ENCODE results near the gene RIN1. TPM values are rescaled to one million over a fixed set of nuclear protein-coding genes. Genes with fewer than 3 reads are reported as not detected.
"Not testable (repeated sequence)": the region's sequence is repeated elsewhere in the genome, so short reads cannot be mapped to it uniquely, and the experiment has no call there.

Gene RIN1
- total RNA-seq, 1 experiment from 2014 or later = 18.7 TPM

GRCh38 chr11:66321606-66322005 is 14.6 kb downstream of the RIN1 start:
- DNase-seq (ENCODE audit: extremely low read depth, low read depth) = no peak

DNA sequence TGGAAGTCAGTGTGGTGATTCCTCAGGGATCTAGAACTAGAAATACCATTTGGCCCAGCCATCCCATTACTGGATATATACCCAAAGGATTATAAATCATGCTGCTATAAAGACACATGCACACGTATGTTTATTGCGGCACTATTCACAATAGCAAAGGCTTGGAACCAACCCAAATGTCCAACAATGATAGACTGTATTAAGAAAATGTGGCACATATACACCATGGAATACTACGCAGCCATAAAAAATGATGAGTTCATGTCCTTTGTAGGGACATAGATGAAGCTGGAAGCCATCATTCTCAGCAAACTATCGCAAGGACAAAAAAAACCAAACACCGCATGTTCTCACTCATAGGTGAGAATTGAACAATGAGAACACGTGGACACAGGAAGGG is 15.5 kb downstream of the RIN1 start:
- not testable (repeated sequence) for DNase-seq (ENCODE audit: extremely low read depth, low read depth)

GRCh38 chr11:66320289-66320688 is 15.9 kb downstream of the RIN1 start:
- DNase-seq (ENCODE audit: extremely low read depth, low read depth) = not testable (repeated sequence)

DNA sequence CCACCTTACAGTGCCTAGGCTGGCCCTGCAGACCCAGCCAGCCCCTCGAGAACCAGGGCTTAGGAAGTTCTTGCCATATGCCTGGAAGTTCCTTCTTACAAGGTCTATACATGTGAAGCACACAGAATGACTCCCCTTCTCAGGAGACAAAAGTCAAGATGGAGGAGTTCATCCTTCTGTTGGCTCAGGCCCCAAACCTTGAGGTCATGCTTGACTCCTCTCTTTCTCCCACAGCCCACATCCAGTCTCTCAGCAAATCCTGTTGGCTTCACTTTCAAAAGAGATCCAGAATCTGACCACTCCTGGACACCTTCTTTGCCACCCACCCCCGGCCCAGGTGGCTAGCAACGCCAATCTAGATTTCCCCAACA is 17.6 kb downstream of the RIN1 start:
- no peak for DNase-seq (ENCODE audit: extremely low read depth, low read depth)

DNA sequence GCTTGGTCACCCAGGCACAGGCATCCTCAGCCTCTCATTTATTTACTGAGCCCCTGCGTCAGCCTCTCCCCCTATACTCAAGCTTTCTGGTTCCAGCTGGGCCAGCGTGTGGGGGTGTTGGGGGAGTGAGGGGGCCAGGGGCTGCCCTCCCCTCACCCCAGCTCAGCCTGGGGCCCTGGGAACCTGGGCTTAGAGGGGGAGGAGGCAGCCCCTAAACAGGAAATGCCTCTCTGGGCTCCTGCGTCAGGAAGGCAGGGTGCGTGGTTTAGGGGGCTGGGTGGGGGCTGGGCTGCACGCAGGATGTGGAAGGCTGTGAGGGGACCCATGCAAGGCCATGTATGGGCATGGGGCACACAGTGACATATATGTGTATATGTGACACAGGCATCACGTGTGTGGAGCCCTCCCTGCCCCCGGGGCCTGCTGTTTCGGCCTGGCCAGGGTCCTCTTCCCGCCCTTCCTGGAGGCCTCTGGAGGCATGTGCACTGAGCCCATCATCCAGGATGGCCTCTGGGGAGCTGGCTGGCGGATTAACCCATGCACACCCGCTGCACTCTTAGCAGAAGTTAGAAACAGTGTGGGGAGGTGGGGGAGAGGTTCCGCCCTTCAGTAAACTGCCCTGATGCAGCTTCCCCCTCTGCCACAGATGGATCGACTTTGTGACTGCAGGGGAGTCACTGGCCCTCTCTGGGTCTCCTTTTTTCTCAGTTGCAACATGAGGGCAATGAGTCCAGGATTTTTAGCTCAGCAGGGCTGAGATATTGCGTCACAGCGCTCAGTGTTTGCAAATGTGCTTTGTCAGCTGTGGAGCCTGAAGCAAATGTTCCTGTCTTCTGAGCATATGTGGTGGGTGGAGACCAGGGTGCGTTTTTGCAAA is 18.3 kb downstream of the RIN1 start:
- DNase-seq (ENCODE audit: extremely low read depth, low read depth) = no peak

GRCh38 chr11:66317322-66317722 is 18.9 kb downstream of the RIN1 start:
- DNase-seq (ENCODE audit: extremely low read depth, low read depth) = no peak

DNA sequence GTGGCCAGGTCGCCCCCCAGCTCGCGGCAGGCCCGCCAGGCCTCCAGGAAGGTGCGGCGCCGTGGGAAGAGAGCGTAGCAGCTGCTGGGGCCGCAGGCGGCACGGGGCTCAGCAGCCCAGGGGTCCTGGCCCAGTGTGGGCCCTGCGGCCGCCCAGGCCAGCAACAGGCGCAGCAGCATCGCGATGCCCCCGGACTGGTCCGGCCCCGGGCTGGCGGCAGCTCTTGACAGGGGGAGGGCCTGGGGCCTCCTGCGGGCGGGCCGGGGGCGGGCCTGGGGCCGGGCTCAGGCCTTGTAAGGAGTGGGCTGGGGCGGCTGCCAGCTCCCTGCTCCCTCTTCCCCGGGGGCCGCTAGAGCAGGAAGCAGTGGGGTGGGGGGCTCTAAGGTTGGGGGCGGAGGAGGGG is 19.4 kb downstream of the RIN1 start, which contains the start of gene CD248:
TSS of gene CD248 (minus strand) at position 196 of the 403 bp plus-strand sequence. CDS start at position 179, 17 bp downstream.
- DNase-seq (ENCODE audit: extremely low read depth, low read depth) = no peak

GRCh38 chr11:66315921-66316811 is 20.1 kb downstream of the RIN1 start:
- no peak for DNase-seq (ENCODE audit: extremely low read depth, low read depth)

DNA sequence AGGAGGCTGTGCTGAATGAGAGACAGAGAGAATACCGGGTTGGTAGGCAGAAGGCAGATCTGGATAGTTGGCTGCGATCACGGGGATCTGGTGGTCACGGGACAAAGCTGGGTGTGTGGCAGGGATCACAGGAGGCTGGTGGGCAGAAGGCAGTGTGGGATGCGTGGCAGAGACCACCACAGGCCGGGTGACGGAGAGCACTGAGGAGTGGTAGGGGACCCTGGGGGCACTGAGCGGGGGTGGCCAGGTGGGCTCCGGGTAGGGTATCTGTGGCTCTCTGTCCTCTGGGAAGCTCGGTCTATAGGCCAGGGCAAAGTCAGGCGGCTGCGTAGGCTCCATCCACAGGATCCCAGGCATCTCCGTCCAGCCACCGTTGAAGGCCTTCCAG is 20.7 kb downstream of the RIN1 start:
- no peak for DNase-seq (ENCODE audit: extremely low read depth, low read depth)

DNA sequence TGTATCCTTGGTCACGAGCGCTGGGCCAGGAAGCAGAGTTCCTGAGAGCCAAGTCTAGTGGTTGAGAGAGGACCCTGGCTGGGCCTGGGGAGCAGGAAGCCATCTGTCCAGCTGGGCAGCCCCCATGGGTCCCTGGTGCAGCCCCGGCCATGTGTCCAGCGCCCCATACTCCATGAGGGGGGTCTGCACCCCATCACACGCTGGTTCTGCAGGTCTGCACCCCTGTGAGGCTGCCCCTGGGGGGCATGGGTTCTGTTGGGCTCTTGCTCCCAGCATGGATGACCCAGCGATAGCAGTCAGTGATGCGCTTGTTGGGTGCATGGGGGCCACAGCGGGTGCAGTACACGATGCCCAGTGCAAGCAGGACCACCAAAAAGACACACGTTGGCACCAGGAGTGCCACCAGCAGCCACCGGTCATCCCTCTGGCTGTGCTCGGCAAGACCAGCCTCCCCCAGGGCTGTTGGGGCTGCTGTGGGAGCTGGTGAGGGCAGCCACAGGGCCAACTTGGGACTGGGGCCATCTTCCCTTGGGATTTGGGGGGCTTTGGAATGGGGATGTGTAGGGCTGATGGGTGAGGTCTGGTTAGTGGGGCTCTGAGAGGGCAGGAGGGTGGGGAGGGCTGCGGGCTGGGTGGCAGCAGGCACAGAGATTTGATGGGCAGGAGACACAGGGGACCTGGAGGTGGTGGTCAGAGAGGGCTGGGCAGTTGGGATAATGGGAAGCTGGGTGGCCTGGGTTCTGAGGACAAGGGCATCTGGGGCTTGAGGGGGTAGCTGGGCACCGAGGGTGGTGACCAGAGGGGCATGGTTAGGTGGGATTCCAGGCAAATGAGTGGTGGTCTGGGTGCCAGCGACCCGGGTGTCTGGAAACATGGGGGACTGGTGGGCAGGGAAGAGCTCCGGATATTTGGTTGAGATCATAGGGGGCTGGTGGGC is 21.4 kb downstream of the RIN1 start:
- DNase-seq (ENCODE audit: extremely low read depth, low read depth) = no peak

- DNase-seq (ENCODE audit: extremely low read depth, low read depth) = no peak
These were observed 22.1 kb downstream of the RIN1 start for GRCh38 chr11:66314186-66314501.

DNA sequence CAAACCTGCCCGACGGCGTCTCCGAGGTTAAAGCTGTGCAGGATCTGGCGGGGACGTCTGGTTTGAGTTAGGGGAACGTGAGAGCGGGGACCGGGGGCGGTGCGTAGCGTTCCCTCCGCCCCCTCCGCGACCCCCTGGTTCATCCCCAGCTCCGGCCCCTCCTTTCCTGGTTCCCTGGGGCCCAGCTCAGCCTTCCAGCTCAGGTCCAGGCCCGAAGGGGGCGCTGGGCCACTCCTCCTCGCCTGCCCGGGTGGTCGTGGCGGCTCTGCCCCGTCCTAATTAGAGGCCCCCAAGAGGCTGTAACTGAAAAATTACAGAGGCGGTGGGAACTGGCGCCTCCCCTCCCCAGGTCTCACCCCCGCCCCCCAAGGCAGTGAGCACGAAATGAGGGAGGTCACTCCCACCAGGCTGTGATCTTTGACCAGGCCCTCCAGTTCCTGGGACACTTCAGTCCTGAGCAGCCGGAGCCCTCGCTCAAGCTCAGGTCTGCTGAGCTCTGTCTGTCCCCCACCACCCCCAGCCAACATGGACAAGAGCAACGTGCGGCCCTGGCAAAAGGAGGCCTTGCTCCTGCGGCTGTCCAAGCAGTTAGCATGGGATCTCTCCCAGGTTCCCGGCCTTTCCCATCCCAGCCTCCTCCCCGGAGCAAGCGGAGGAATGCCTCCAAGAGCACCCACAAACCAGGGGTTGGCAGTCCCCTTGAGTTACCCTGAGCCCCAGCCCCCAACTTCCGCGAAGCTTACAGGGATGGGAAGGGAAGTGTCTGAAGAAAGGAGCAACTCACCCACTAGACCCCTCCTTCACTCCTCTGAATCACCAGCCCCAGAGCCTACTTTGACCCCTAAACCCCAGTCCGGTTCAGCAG is 22.7 kb downstream of the RIN1 start:
- no peak for DNase-seq (ENCODE audit: extremely low read depth, low read depth)

DNA sequence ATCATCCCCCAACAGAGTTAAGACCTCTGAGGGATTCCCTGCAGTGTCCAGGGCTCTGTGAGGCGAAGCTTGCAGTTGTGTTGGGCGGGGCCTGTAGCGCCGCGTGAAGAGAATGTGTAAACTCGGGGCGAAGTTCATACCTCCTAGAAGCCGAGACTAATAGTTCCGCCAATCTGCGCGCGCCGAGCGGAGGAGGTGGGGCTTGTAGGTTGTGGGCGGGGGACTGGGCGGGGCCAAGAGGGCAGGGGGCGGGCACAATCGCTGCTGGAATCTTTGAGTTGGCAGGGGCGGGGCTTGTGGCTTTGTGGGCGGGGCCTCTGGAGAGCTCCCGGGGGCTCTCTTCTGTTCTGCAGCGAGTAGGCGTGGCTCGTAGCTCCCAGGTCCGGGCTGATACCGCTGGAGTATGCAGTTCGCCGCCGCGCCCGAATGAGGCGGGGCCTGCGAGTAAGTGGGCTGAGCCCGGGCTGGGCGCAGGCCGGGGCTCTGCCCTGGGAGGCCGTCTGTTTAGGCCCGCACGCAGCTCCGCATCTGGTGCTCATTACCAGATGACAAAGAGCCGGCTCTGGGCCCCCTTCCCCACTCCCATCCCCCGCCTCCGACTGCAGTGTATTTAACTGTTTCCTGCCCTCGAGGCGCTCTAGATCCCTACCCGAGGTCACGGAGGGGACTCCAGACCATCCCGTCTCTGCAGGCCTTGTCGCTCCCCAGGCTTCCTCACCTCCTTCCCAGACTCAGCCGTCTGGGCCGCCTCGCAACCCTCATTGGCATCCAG is 23.5 kb downstream of the RIN1 start:
- peak; percentile 95 for DNase-seq (ENCODE audit: extremely low read depth, low read depth)

DNA sequence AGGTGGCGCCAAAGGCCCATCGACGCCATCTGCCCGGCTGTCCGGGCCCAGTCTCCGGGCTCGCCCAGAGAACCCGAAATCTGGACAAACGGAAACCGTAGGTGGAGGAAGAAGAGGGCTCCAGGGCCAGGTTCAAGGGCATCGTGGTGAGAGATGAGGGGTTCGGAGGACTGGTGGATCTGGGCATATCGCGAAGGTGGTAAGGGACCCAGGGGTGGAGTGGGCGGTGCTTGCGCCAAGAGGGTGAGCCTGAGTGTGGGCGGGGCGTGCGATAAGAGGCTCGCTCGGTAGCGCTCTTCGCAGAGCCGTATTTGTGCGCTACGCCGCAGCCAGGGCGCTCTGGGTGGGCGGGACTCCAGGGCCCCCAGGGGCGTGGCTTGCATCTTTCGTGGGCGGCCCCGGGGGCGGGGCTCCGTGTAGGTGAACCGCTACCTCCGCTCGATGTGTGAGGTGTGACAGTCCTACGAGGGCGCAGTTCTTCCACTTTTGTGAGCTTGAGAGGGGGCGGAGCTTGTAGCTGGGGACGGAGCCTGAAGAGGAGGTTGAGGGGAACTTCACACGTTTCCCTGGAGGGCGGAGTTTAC is 24.2 kb downstream of the RIN1 start:
- DNase-seq (ENCODE audit: extremely low read depth, low read depth) = peak; percentile 91

- DNase-seq (ENCODE audit: extremely low read depth, low read depth) = no peak
These were observed 24.7 kb downstream of the RIN1 start for GRCh38 chr11:66311470-66311964.

DNA sequence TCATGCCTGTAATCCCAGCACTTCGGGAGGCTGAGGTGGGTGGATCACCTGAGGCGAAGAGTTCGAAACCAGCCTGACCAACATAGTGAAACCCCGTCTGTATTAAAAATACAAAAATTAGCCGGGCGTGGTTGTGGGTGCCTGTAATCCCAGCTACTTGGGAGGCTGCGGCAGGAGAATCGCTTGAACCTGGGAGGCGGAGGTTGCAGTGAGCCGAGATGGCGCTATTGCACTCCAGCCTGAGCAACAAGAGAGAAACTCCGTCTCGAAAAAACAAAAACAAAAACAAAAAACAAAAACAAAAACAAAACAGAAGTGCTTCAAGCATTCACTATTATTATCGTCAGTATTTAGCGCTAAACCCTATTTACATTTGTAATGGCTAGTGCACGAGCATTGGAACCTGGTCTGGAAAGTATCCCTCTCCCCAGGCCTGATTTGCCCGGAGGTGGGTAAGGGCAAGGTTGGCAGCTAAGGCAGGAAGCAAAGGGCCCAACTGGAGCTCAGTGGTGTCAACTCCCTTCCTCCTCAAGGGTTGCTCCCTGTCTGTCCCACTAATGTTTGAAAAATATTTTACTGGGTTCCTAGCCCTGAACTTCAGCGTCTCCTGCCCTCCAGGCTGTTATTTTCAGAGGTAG is 25.3 kb downstream of the RIN1 start:
- DNase-seq (ENCODE audit: extremely low read depth, low read depth) = not testable (repeated sequence)

DNA sequence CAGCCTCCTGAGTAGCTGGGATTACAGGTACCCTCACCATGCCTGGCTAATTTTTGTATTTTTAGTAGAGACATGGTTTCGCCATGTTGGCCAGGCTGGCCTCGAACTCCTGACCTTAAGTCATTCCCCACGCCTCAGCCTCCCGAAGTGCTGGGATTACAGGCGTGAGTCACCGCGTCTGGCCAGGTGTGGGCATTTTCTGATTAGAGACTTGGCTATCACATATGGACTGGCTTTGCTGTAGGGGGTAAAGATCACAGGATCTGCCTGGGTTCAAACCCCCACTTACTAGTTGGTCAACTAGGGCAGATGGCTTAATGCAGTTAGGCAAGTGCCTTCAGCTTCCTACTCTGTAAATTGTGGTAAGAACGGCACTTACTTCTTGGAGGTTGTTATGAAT is 25.9 kb downstream of the RIN1 start:
- no peak for DNase-seq (ENCODE audit: extremely low read depth, low read depth)

GRCh38 chr11:66309475-66309874 is 26.8 kb downstream of the RIN1 start:
- DNase-seq (ENCODE audit: extremely low read depth, low read depth) = no peak

All from NCI-H460 (cell line).